Smooth muscle cell (in vitro differentiated cells): ENCODE data around the gene CAND2. TPM values are rescaled to one million over a fixed set of nuclear protein-coding genes. Genes with fewer than 3 reads are reported as not detected.

Experiments
- DNase-seq: peaks from one replicate; lab custom pipeline; 2025; ENCODE audit not compliant: unreplicated experiment; lab: John Stamatoyannopoulos, UW
- H2AFZ ChIP-seq: fragments of 200-600 bp; sonication (generic); 2 replicates; pipeline ENCODE4 v1.6.0; 2016; ENCODE audit warnings: antibody characterized with exemption, low read depth, mild to moderate bottlenecking
- H3F3A ChIP-seq: fragments of 200-600 bp; sonication (generic); 2 replicates; pipeline ENCODE4 v1.6.0; 2017; ENCODE audit warnings: antibody characterized with exemption, low read depth
- H3K27ac ChIP-seq: fragments of 200-600 bp; sonication (generic); 2 replicates; pipeline ENCODE4 v1.5.1; 2016; ENCODE audit warnings: low read depth, mild to moderate bottlenecking
- H3K27me3 ChIP-seq: fragments of 200-600 bp; sonication (generic); 2 replicates; pipeline ENCODE4 v1.6.1; 2016; ENCODE audit warnings: low read depth, mild to moderate bottlenecking
- H3K36me3 ChIP-seq: fragments of 200-600 bp; sonication (generic); 2 replicates; pipeline ENCODE4 v1.5.1; 2016; ENCODE audit warnings: low read depth
- H3K4me1 ChIP-seq: fragments of 200-600 bp; sonication (generic); 2 replicates; pipeline ENCODE4 v1.5.1; 2016; ENCODE audit warnings: low read depth
- H3K4me2 ChIP-seq: fragments of 200-600 bp; sonication (generic); 2 replicates; pipeline ENCODE4 v1.6.0; 2016; ENCODE audit warnings: mild to moderate bottlenecking
- H3K4me3 ChIP-seq: fragments of 200-600 bp; sonication (generic); 2 replicates; pipeline ENCODE4 v1.5.1; 2016; ENCODE audit warnings: mild to moderate bottlenecking
- H3K79me2 ChIP-seq: fragments of 200-600 bp; sonication (generic); 2 replicates; pipeline ENCODE4 v1.6.0; 2016; ENCODE audit warnings: low read depth, mild to moderate bottlenecking
- H3K9ac ChIP-seq: fragments of 200-600 bp; sonication (generic); 2 replicates; pipeline ENCODE4 v1.6.0; 2016; ENCODE audit warnings: low read depth
- H3K9me3 ChIP-seq: fragments of 200-600 bp; sonication (generic); replicated peaks from 2 replicates; pipeline ENCODE4 v1.5.1; 2016; ENCODE audit warnings: low read depth
- H4K20me1 ChIP-seq: fragments of 200-600 bp; sonication (generic); 2 replicates; pipeline ENCODE4 v1.6.0; 2016; ENCODE audit warnings: low read depth
- CTCF ChIP-seq: fragments of 200-600 bp; sonication (generic); IDR thresholded peaks from 2 replicates; pipeline ENCODE4 v1.5.1; 2017; ENCODE audit warnings: borderline replicate concordance, mild to moderate bottlenecking, antibody characterized with exemption; ENCODE audit not compliant: insufficient read depth, poor library complexity, severe bottlenecking
- WGBS: methylation state at CpG from one replicate; pipeline ENCODE4 v1.1.7; 2016; ENCODE audit warnings: low lambda C conversion rate; 5-methylcytosine and 5-hydroxymethylcytosine counted together
- polyA plus RNA-seq: library from polyadenylated mRNA; unstranded; fragments of >200 nt; fragmentation: Nextera tagmentation; extraction: Ambion mirVana; gene quantifications from 2 replicates; pipeline ENCODE4 v1.2.1, GENCODE V29; 2016
- total RNA-seq: library from RNA; depleted of rRNA; stranded (reverse); fragments of >200 nt; gene quantifications from 2 replicates; pipeline ENCODE4 v1.2.3, GENCODE V29; 2014

Gene CAND2
- total and polyA plus RNA-seq, 2 experiments from 2014 or later: 2.1 to 2.7 TPM

- 92% methylated on average over 4 of the region's 4 CpGs for WGBS
- H3F3A ChIP-seq: peaks cover 21% of the 10 kb centered on the region
- H3K4me1 ChIP-seq: no peaks in the 10 kb centered on the region
- no peaks in the 10 kb centered on the region for H3K9me3 ChIP-seq
- no peak overlapping the region for H3K4me2 ChIP-seq
- no peak for DNase-seq
- peaks cover under 1% of the 10 kb centered on the region for H3K36me3 ChIP-seq
- H3K27ac ChIP-seq: no peak overlapping the region
- H3K79me2 ChIP-seq: no peaks in the 10 kb centered on the region
- TF ChIP-seq CTCF: no peak
- no peak overlapping the region for H3K4me3 ChIP-seq
- H2AFZ ChIP-seq: no peak overlapping the region
- H4K20me1 ChIP-seq: peaks cover 17% of the 10 kb centered on the region
- no peak overlapping the region for H3K9ac ChIP-seq
- no peaks in the 10 kb centered on the region for H3K27me3 ChIP-seq
Measured at GRCh38 chr3:12829404-12829803, 32.9 kb downstream of the CAND2 start.

GRCh38 chr3:12829886-12830784 is 33.7 kb downstream of the CAND2 start:
- Histone ChIP-seq H3F3A (peaks cover 28% of the 10 kb centered on the region), H3K4me3 (no peak overlapping the region), H3K36me3 (peaks cover 6% of the 10 kb centered on the region), H3K27ac (no peak overlapping the region), H3K27me3 (no peaks in the 10 kb centered on the region), H3K4me2 (no peak overlapping the region), H2AFZ (no peak overlapping the region), H3K4me1 (no peaks in the 10 kb centered on the region), H4K20me1 (peaks cover 24% of the 10 kb centered on the region), H3K79me2 (no peaks in the 10 kb centered on the region), H3K9ac (no peak overlapping the region), H3K9me3 (no peaks in the 10 kb centered on the region)
- DNase-seq: no peak
- 90% methylated on average over 17 of the region's 17 CpGs for WGBS
- no peak for TF ChIP-seq CTCF

- H4K20me1 ChIP-seq: peaks cover 30% of the 10 kb centered on the region
- peaks cover 6% of the 10 kb centered on the region for H3K36me3 ChIP-seq
- H3K4me2 ChIP-seq: no peak overlapping the region
- no peaks in the 10 kb centered on the region for H3K9me3 ChIP-seq
- no peak for DNase-seq
- no peak overlapping the region for H3K27ac ChIP-seq
- H3K4me1 ChIP-seq: no peaks in the 10 kb centered on the region
- no peaks in the 10 kb centered on the region for H3K27me3 ChIP-seq
- 92% methylated on average over 4 of the region's 4 CpGs for WGBS
- no peak overlapping the region for H2AFZ ChIP-seq
- H3F3A ChIP-seq: peaks cover 34% of the 10 kb centered on the region
- no peak for TF ChIP-seq CTCF
- no peak overlapping the region for H3K9ac ChIP-seq
- no peaks in the 10 kb centered on the region for H3K79me2 ChIP-seq
- no peak overlapping the region for H3K4me3 ChIP-seq
Measured at GRCh38 chr3:12830785-12831156, 34.3 kb downstream of the CAND2 start.

- Histone ChIP-seq H4K20me1 (peaks cover 36% of the 10 kb centered on the region), H3K27ac (no peak overlapping the region)
- no peak for DNase-seq
Measured at GRCh38 chr3:12831301-12831866, 34.9 kb downstream of the CAND2 start.

More at GRCh38 chr3:12831301-12831866, 34.9 kb downstream of the CAND2 start:
- WGBS: 92% methylated on average over 5 of the region's 5 CpGs
- Histone ChIP-seq H3K79me2 (no peaks in the 10 kb centered on the region), H3K4me2 (no peak overlapping the region), H3K9me3 (no peaks in the 10 kb centered on the region), H3K27me3 (no peaks in the 10 kb centered on the region), H3K4me1 (no peaks in the 10 kb centered on the region), H3K4me3 (no peak overlapping the region), H3K9ac (no peak overlapping the region), H2AFZ (no peak overlapping the region), H3K36me3 (peaks cover 6% of the 10 kb centered on the region), H3F3A (peaks cover 40% of the 10 kb centered on the region)
- no peak for TF ChIP-seq CTCF
